ENCODE results near the gene MYT1. TPM values are rescaled to one million over a fixed set of nuclear protein-coding genes. Genes with fewer than 3 reads are reported as not detected.

The MYT1 gene
- total RNA-seq, 1 experiment from 2014 or later, result not detected

DNA sequence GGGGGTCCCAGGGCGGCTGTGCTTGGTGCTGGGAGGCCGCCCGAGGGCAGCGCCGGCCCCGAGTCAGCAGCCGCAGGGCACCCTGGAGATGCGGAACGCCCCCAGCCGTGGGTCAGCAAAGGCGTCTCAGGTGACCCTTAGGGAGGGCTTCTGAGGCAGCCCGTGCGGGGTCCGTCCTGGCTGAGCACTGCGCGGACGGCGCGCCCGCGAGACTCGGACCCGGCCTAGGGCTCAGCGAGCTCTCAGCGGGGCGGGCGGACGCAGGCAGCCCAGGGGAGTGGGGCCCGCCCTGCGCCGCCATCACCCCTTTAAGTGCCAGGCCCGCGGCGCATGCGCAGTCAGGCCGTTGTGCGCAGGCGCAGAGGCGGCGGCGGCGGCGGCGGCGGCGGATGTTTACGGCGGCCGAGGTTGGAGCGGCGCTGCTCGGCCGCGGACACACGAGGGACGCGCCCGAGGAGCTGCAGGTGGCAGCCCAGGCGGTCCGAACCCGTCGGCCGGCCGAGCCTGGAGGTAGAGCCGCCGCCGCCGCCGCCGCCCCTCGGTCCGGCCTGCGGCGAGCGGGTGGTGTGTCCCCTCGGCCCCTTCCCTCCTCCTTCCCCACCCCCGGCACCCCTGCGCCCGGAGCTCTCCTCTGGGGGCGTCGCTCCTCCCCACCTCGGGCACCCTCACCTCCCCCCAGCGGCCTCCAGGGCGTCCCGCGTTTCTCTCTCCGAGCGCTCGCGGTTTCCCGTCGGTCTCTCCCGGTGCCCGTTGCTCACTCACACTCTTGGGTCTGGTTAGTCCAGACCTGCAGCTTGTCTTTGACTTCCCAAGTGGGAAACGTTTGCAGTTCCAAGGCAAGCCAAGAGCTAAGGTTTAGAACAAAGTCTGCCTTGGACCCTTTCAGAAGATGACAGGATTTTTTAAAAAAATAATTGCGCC lies 91.4 kb downstream of the MYT1 start, which contains the start of gene PCMTD2:
TSS of gene PCMTD2 (plus strand) at position 388 of the 921 bp plus-strand sequence. CDS start 4,218 bp downstream, outside the sequence.
- peak within 1 kb of the TSS; percentile 88 for H3K4me3 Mint-ChIP-seq (ENCODE audit: unreplicated experiment)
- peak within 1 kb of the TSS; percentile 92 for H3K27ac Mint-ChIP-seq (ENCODE audit: low read depth, unreplicated experiment)
- peaks cover 24% of the 10 kb centered on the region for H3K4me1 Mint-ChIP-seq (ENCODE audit: insufficient read depth, unreplicated experiment)
- DNase-seq (ENCODE audit: unreplicated experiment), result peak; percentile 82
- POLR2A ChIA-PET, result interaction anchor here (0.6 to 3.5 kb wide), 26 partner anchors 9 to 390 kb away, joined by 3 to 25 read pairs (median 4); partner anchors contain the start of genes LKAAEAR1, OPRL1, TCEA2 and TPD52L2
- TF ChIP-seq, protein P1, sequence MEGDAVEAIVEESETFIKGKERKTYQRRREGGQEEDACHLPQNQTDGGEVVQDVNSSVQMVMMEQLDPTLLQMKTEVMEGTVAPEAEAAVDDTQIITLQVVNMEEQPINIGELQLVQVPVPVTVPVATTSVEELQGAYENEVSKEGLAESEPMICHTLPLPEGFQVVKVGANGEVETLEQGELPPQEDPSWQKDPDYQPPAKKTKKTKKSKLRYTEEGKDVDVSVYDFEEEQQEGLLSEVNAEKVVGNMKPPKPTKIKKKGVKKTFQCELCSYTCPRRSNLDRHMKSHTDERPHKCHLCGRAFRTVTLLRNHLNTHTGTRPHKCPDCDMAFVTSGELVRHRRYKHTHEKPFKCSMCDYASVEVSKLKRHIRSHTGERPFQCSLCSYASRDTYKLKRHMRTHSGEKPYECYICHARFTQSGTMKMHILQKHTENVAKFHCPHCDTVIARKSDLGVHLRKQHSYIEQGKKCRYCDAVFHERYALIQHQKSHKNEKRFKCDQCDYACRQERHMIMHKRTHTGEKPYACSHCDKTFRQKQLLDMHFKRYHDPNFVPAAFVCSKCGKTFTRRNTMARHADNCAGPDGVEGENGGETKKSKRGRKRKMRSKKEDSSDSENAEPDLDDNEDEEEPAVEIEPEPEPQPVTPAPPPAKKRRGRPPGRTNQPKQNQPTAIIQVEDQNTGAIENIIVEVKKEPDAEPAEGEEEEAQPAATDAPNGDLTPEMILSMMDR (IDR thresholded peaks at IDR 0.05; ENCODE audit: unreplicated experiment), result no peak
- H3K27me3 Mint-ChIP-seq (ENCODE audit: insufficient read depth, unreplicated experiment), result peaks cover 13% of the 10 kb centered on the region
- intact Hi-C loops (cut with micrococcal nuclease), result no loop called here
- H3K36me3 Mint-ChIP-seq (ENCODE audit: insufficient read depth, unreplicated experiment), result peaks cover 20% of the 10 kb centered on the region
- BruUV-seq (replicated peaks), result no TSS peak
- no peaks in the 10 kb centered on the region for H3K9me3 Mint-ChIP-seq (ENCODE audit: unreplicated experiment)
- CTCF ChIA-PET, result interaction anchor here (0.5 to 1.8 kb wide), 5 partner anchors 33 to 947 kb away, joined by 3 to 7 read pairs (median 5); no protein-coding TSS in a partner anchor

DNA sequence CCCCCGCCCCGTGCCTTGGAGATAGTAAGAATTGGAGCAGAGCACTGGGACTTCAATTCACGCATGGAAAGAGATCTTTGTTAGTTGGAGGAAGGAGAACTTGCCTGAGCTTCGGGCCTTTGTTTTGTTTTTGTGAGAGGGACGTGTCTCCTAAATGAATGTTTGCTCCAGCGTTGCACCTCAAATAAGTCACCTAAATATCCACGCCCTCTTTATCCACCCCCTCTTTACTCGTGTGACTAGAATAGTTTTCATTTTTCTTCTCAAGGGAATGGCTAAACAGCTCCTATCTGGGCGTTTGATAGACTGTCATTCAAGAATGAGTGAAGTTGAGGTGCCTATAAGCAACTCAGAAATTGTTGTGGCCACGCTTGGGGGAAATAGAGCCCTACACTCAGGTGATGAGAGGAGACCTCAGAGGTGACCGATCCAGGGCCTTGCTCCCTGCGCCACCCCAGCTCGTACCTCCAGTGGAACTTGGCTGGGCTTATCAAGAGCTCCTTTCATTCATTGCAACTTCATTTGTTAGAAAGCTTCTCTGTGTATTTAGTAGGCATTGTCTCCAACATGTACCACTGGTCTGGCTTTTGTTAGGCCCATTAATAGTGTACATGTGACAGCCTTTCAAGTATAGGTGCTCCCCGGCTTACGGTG lies 92.2 kb downstream of the MYT1 start:
- CTCF ChIA-PET, result interaction anchor here (0.5 to 1.6 kb wide), 6 partner anchors 46 to 948 kb away, joined by 3 to 7 read pairs (median 4); no protein-coding TSS in a partner anchor
- POLR2A ChIA-PET, result interaction anchor here (0.7 to 3.5 kb wide), 23 partner anchors 9 to 212 kb away, joined by 3 to 25 read pairs (median 5); partner anchors contain the start of genes LKAAEAR1, OPRL1 and TCEA2

DNA sequence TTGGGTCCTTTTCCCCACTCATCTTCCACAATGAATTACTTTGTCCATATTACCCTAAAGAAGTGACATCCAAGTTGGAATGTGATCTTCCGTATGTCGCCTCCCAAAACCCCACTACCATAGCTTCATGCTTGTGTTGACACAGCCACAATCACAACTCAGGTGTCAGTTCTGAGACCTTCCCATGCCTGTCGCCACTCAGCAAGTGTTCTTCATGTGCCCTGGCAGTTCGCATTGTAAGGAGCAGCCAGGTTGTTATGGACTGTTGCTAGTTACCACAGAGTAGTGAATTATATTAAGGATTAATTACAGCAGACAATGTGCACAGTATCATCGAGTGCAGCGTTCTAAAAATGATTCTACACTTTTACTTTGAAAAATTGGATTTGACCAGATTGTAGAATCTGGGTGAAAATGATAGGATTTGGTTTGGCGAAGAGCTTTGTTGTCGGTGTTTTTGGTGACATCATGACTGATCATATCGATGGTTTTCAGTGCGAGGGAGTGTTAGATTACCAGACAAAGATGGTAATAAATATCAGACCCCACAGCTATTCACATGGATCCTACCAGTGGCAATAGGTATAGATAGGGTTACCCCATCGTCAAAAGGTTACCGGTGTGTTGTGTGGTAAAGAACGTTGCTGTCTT lies 93.0 kb downstream of the MYT1 start:
- Mint-ChIP-seq H3K36me3 (ENCODE audit: insufficient read depth, unreplicated experiment) (peaks cover 28% of the 10 kb centered on the region), H3K4me1 (ENCODE audit: insufficient read depth, unreplicated experiment) (peaks cover 24% of the 10 kb centered on the region), H3K9me3 (ENCODE audit: unreplicated experiment) (no peaks in the 10 kb centered on the region), H3K27me3 (ENCODE audit: insufficient read depth, unreplicated experiment) (no peaks in the 10 kb centered on the region), H3K4me3 (ENCODE audit: unreplicated experiment) (peak overlapping the region; percentile 88), H3K27ac (ENCODE audit: low read depth, unreplicated experiment) (no peak overlapping the region)
- no peak for DNase-seq (ENCODE audit: unreplicated experiment)
- TF ChIP-seq, protein P1 (IDR thresholded peaks at IDR 0.05; ENCODE audit: unreplicated experiment), result no peak
- POLR2A ChIA-PET, result interaction anchor here (0.6 to 3.5 kb wide), 10 partner anchors 11 to 531 kb away, joined by 3 to 25 read pairs (median 4); no protein-coding TSS in a partner anchor
- CTCF ChIA-PET, result interaction anchor here (0.6 to 1.6 kb wide), 5 partner anchors 93 to 217 kb away, joined by 3 to 7 read pairs (median 3); partner anchors contain the start of gene MYT1
- intact Hi-C loops (cut with micrococcal nuclease), result no loop called here
- BruUV-seq (replicated peaks), result no TSS peak

More for the DNA sequence above, 92.2 kb downstream of the MYT1 start:
- BruUV-seq (replicated peaks), result TSS peak; percentile 37
- H3K4me3 Mint-ChIP-seq (ENCODE audit: unreplicated experiment), result peak overlapping the region; percentile 88
- H3K4me1 Mint-ChIP-seq (ENCODE audit: insufficient read depth, unreplicated experiment), result peaks cover 24% of the 10 kb centered on the region
- H3K27me3 Mint-ChIP-seq (ENCODE audit: insufficient read depth, unreplicated experiment), result peaks cover 5% of the 10 kb centered on the region
- no peaks in the 10 kb centered on the region for H3K9me3 Mint-ChIP-seq (ENCODE audit: unreplicated experiment)
- DNase-seq (ENCODE audit: unreplicated experiment), result peak; percentile 16
- intact Hi-C loops (cut with micrococcal nuclease), result no loop called here
- TF ChIP-seq, protein P1 (IDR thresholded peaks at IDR 0.05; ENCODE audit: unreplicated experiment), result no peak
- peak overlapping the region; percentile 92 for H3K27ac Mint-ChIP-seq (ENCODE audit: low read depth, unreplicated experiment)
- H3K36me3 Mint-ChIP-seq (ENCODE audit: insufficient read depth, unreplicated experiment), result peaks cover 28% of the 10 kb centered on the region

Data from MCF 10A (cell line).